HepG2 (cell line): ENCODE data around the gene ACOT2. TPM values are rescaled to one million over a fixed set of nuclear protein-coding genes. Genes with fewer than 3 reads are reported as not detected.
A peak's percentile ranks its signal among the peaks of the same experiment; 100 is the strongest.

Experiments used
- GTF2F1 ChIP-seq: fragments of 150-350 bp; IDR thresholded peaks from 2 replicates; pipeline ENCODE4 v1.6.1; 2014; ENCODE audit warnings: low read length
- HMGA1 ChIP-seq: sonication (generic); formaldehyde crosslinking; conservative IDR thresholded peaks from 2 replicates; pipeline ENCODE4 v1.4.0; 2020; ENCODE audit warnings: missing genetic modification reagents
- HOXD1 ChIP-seq: sonication (generic); formaldehyde crosslinking; IDR thresholded peaks from 2 replicates; pipeline ENCODE4 v1.5.0; 2020; ENCODE audit warnings: missing genetic modification reagents
- KAT2B ChIP-seq: fragments of 150-350 bp; IDR thresholded peaks from 2 replicates; pipeline ENCODE4 v1.6.1; 2014; ENCODE audit warnings: low read depth, low read length, borderline replicate concordance
- KLF16 ChIP-seq, 2 experiments: sonication (generic) in 1 of 2; formaldehyde crosslinking in 1 of 2; IDR thresholded peaks; 2 replicates each; pipeline versions ENCODE4 v1.6.1 to v1.8.0; 2016 to 2023; ENCODE audit warnings: missing genetic modification reagents in 2 of 2, missing compliant biosample characterization in 1 of 2
- MAF1 ChIP-seq: sonication (generic); formaldehyde crosslinking; IDR thresholded peaks from 2 replicates; pipeline ENCODE4 v1.5.0; 2020; ENCODE audit warnings: missing genetic modification reagents, borderline replicate concordance
- MTA1 ChIP-seq: sonication (generic); formaldehyde crosslinking; IDR thresholded peaks from 2 replicates; pipeline ENCODE4 v1.4.0; 2020; ENCODE audit warnings: missing genetic modification reagents, mild to moderate bottlenecking, borderline replicate concordance
- NKX3-1 ChIP-seq: sonication (generic); formaldehyde crosslinking; IDR thresholded peaks from 2 replicates; pipeline ENCODE4 v1.5.0; 2020; ENCODE audit warnings: missing genetic modification reagents
- NPAS2 ChIP-seq: sonication (generic); formaldehyde crosslinking; IDR thresholded peaks from 2 replicates; pipeline ENCODE4 v1.8.0; 2022; ENCODE audit warnings: mild to moderate bottlenecking, missing genetic modification reagents, borderline replicate concordance
- NR3C1 ChIP-seq: sonication (generic); formaldehyde crosslinking; IDR thresholded peaks from 2 replicates; pipeline ENCODE4 v1.4.0; 2020; ENCODE audit warnings: missing genetic modification reagents
- PAX8 ChIP-seq: sonication (generic); formaldehyde crosslinking; IDR thresholded peaks from 2 replicates; pipeline ENCODE4 v1.8.0; 2022; ENCODE audit warnings: mild to moderate bottlenecking, missing genetic modification reagents, borderline replicate concordance
- PCBP1 ChIP-seq: fragments of 200-400 bp; formaldehyde crosslinking; IDR thresholded peaks from 2 replicates; pipeline ENCODE4 v1.6.1; 2017; ENCODE audit warnings: mild to moderate bottlenecking, low read depth, low read length, borderline replicate concordance
- PLRG1 ChIP-seq: fragments of 450-650 bp; conservative IDR thresholded peaks from 2 replicates; pipeline ENCODE4 v1.6.1; 2016
- POLR2AphosphoS2 ChIP-seq: IDR thresholded peaks from 2 replicates; pipeline ENCODE4 v1.6.1; 2011; ENCODE audit warnings: low read depth, low read length, improper control_type of control experiment
- SIN3B ChIP-seq: fragments of 150-350 bp; IDR thresholded peaks from 2 replicates; pipeline ENCODE4 v1.6.1; 2014; ENCODE audit warnings: low read length
- SRF ChIP-seq: IDR thresholded peaks from 2 replicates; pipeline ENCODE4 v1.6.1; 2011; ENCODE audit warnings: mild to moderate bottlenecking, low read depth, low read length, moderate library complexity
- TGIF2 ChIP-seq: IDR thresholded peaks from 2 replicates; pipeline ENCODE4 v1.6.1; 2016; ENCODE audit warnings: control low read depth, missing compliant biosample characterization
- TOPORS ChIP-seq: sonication (generic); formaldehyde crosslinking; IDR thresholded peaks from 2 replicates; pipeline ENCODE4 v1.8.0; 2023; ENCODE audit warnings: mild to moderate bottlenecking, missing genetic modification reagents
- TSC22D2 ChIP-seq: sonication (generic); formaldehyde crosslinking; IDR thresholded peaks from 2 replicates; pipeline ENCODE4 v1.5.1; 2020; ENCODE audit warnings: missing genetic modification reagents, mild to moderate bottlenecking, borderline replicate concordance
- ZBTB46 ChIP-seq: sonication (generic); formaldehyde crosslinking; IDR thresholded peaks from 2 replicates; pipeline ENCODE4 v1.4.0; 2020; ENCODE audit warnings: mild to moderate bottlenecking, missing genetic modification reagents, borderline replicate concordance
- ZMAT3 ChIP-seq: sonication (generic); formaldehyde crosslinking; conservative IDR thresholded peaks from 2 replicates; pipeline ENCODE4 v1.7.0; 2021; ENCODE audit warnings: missing genetic modification reagents
- ZNF430 ChIP-seq: sonication (generic); formaldehyde crosslinking; IDR thresholded peaks from 2 replicates; pipeline ENCODE4 v1.9.0; 2021; ENCODE audit warnings: mild to moderate bottlenecking, missing genetic modification reagents
- ZNF432 ChIP-seq: sonication (generic); formaldehyde crosslinking; IDR thresholded peaks from 2 replicates; pipeline ENCODE4 v1.5.0; 2020; ENCODE audit warnings: missing genetic modification reagents, mild to moderate bottlenecking, borderline replicate concordance
- ZNF451 ChIP-seq: sonication (generic); formaldehyde crosslinking; IDR thresholded peaks from 2 replicates; pipeline ENCODE4 v1.5.0; 2020; ENCODE audit warnings: mild to moderate bottlenecking, missing genetic modification reagents
- ZNF687 ChIP-seq: sonication (generic); formaldehyde crosslinking; IDR thresholded peaks from 2 replicates; pipeline ENCODE4 v1.5.1; 2020; ENCODE audit warnings: mild to moderate bottlenecking, missing genetic modification reagents, moderate library complexity
- ZNF891 ChIP-seq: sonication (generic); formaldehyde crosslinking; IDR thresholded peaks from 2 replicates; pipeline ENCODE4 v1.5.0; 2020; ENCODE audit warnings: mild to moderate bottlenecking, missing genetic modification reagents
- polyA plus RNA-seq, 8 experiments: library from polyadenylated mRNA; depleted of rRNA in 3 of 8; stranded (reverse) in 7 of 8; unstranded in 1 of 8; fragments of >200 nt; fragmentation: Illumina TruSeq in 4 of 8; extraction: Trizol in 4 of 8; gene quantifications; 2 replicates each; pipeline versions ENCODE4 v1.2.1 to v1.2.3, GENCODE V29; 2011 to 2016; ENCODE audit warnings: low read depth in 4 of 8, missing spikeins in 1 of 8, mixed read lengths in 1 of 8; ENCODE audit not compliant: insufficient read depth in 1 of 8
- total RNA-seq, 5 experiments: library from RNA; depleted of rRNA; stranded (reverse); fragments of >200 nt; fragmentation: Illumina TruSeq; extraction: Trizol; gene quantifications; 2 replicates each; pipeline ENCODE4 v1.2.3, GENCODE V29; 2016; ENCODE audit warnings: low read depth in 1 of 5

ACOT2 gene
- total and polyA plus RNA-seq, 2 of the 13 experiments (the other 11 are each of a cell fraction or from before 2014, with no cell fraction given), result 60.0 to 110 TPM

- no peak; the same call in 1 of the 2 replicates for TF ChIP-seq ZNF891 (CRISPR knock-in tag)
- TF ChIP-seq ZNF432 (CRISPR knock-in tag), result no peak
- TF ChIP-seq NKX3-1, result no peak
- TF ChIP-seq ZNF430 (CRISPR knock-in tag), result no peak
- TF ChIP-seq SRF, result no peak
- TF ChIP-seq HMGA1, result no peak
- TF ChIP-seq PCBP1, result no peak
- TF ChIP-seq HOXD1 (CRISPR knock-in tag), result no peak
- no peak for TF ChIP-seq GTF2F1
- no peak for TF ChIP-seq TSC22D2
- peak; percentile 33; the same call in 1 of the 2 replicates for TF ChIP-seq MAF1 (CRISPR knock-in tag)
- peak; percentile 64; the same call in 1 of the 2 replicates for TF ChIP-seq TOPORS (CRISPR knock-in tag)
- TF ChIP-seq ZNF451 (CRISPR knock-in tag), result no peak; the same call in 1 of the 2 replicates
- no peak for TF ChIP-seq POLR2AphosphoS2
- TF ChIP-seq PAX8 (CRISPR knock-in tag), result 0 out of 2 replicates have a peak, but pooled peaks have one; percentile 20
- TF ChIP-seq PLRG1, result no peak
- no peak for TF ChIP-seq KAT2B
- peak; percentile 95 for TF ChIP-seq MTA1
- TF ChIP-seq NR3C1 (CRISPR knock-in tag), result no peak
- TF ChIP-seq NPAS2, result no peak
- TF ChIP-seq TGIF2 (CRISPR knock-in tag), result no peak
- TF ChIP-seq KLF16 (CRISPR knock-in tag; IDR thresholded peaks at IDR 0.05), result no peak; a peak in 1 of 4 replicates
- TF ChIP-seq ZBTB46 (CRISPR knock-in tag), result no peak
- no peak for TF ChIP-seq SIN3B
- TF ChIP-seq ZMAT3, result no peak
- TF ChIP-seq ZNF687 (CRISPR knock-in tag), result peak; percentile 92
Observed at GRCh38 chr14:73612339-73613045, 43.5 kb downstream of the ACOT2 start, which contains the start of gene ACOT6 (continued).
